SK-N-SH (cell line): Measurements from ENCODE around the gene PKDCC. TPM values are rescaled to one million over a fixed set of nuclear protein-coding genes. Genes with fewer than 3 reads are reported as not detected.

Experiments used
- CTCF ChIA-PET: fragments of 300-600, 350-600 bp; formaldehyde crosslinking; extraction: SDS; loops from one replicate; lab custom pipeline; 2021; lab: Yijun Ruan, JAX
- POLR2A ChIA-PET: fragments of 350-600 bp; sonication (Branson Sonifier 250); formaldehyde crosslinking; extraction: SDS; loops from one replicate; lab custom pipeline; 2020; ENCODE audit warnings: antibody characterized with exemption, inconsistent platforms; lab: Yijun Ruan, JAX
- DNase-seq: peaks from one replicate; pipeline ENCODE4 v3.0.0; 2012
- H2AFZ ChIP-seq: fragments of 200-600 bp; sonication (generic); 2 replicates; pipeline ENCODE4 v1.8.1; 2016; ENCODE audit warnings: antibody characterized with exemption, mild to moderate bottlenecking, low read depth
- H3F3A ChIP-seq: fragments of 200-600 bp; sonication (generic); replicated peaks from 2 replicates; pipeline ENCODE3; 2016; ENCODE audit warnings: antibody characterized with exemption, mild to moderate bottlenecking; ENCODE audit not compliant: insufficient read depth
- H3K27ac ChIP-seq, 2 experiments: fragments of 200-500 bp in 1 of 2; fragments of 200-600 bp in 1 of 2; sonication (Bioruptor generic) in 1 of 2; sonication (generic), shearing (Covaris generic) in 1 of 2; 2 replicates each; pipeline versions ENCODE4 v1.5.1 to v1.6.1; 2014 to 2016; ENCODE audit warnings: low read depth in 2 of 2, inconsistent platforms in 1 of 2, low read length in 1 of 2, mild to moderate bottlenecking in 1 of 2, mixed read lengths in 1 of 2
- H3K27me3 ChIP-seq: fragments of 200-600 bp; sonication (generic), shearing (Covaris generic); 2 replicates; pipeline ENCODE4 v1.6.1; 2016; ENCODE audit warnings: mixed run types; ENCODE audit not compliant: insufficient read depth
- H3K36me3 ChIP-seq, 2 experiments: fragments of 200-500 bp in 1 of 2; fragments of 200-600 bp in 1 of 2; sonication (Bioruptor generic) in 1 of 2; sonication (generic) in 1 of 2; replicated peaks in 1 of 2; 2 replicates each; pipeline versions ENCODE3 to v1.5.1; 2014 to 2016; ENCODE audit warnings: low read length in 1 of 2, mild to moderate bottlenecking in 1 of 2; ENCODE audit not compliant: insufficient read depth in 2 of 2, control insufficient read depth in 1 of 2
- H3K4me1 ChIP-seq, 2 experiments: fragments of 200-500 bp in 1 of 2; fragments of 200-600 bp in 1 of 2; sonication (Bioruptor generic) in 1 of 2; sonication (generic), shearing (Covaris generic) in 1 of 2; 2 replicates each; pipeline versions ENCODE4 v1.5.1 to v1.6.1; 2014 to 2016; ENCODE audit warnings: low read depth in 1 of 2, low read length in 1 of 2, mixed run types in 1 of 2; ENCODE audit not compliant: insufficient read depth in 2 of 2, control insufficient read depth in 1 of 2
- H3K4me2 ChIP-seq: fragments of 200-600 bp; sonication (generic), shearing (Covaris generic); 2 replicates; pipeline ENCODE4 v1.6.1; 2017; ENCODE audit warnings: mixed run types
- H3K4me3 ChIP-seq, 2 experiments: fragments of 200-500 bp in 1 of 2; fragments of 200-600 bp in 1 of 2; sonication (Bioruptor generic) in 1 of 2; sonication (generic), shearing (Covaris generic) in 1 of 2; 2 replicates each; pipeline versions ENCODE4 v1.5.1 to v1.8.1; 2014 to 2016; ENCODE audit warnings: low read depth in 2 of 2, inconsistent platforms in 1 of 2, low read length in 1 of 2, mild to moderate bottlenecking in 1 of 2, mixed read lengths in 1 of 2, moderate library complexity in 1 of 2
- H3K79me2 ChIP-seq: fragments of 200-600 bp; sonication (generic); 2 replicates; pipeline ENCODE4 v1.8.1; 2017; ENCODE audit warnings: mild to moderate bottlenecking; ENCODE audit not compliant: insufficient read depth
- H3K9ac ChIP-seq: fragments of 200-600 bp; sonication (generic); 2 replicates; pipeline ENCODE4 v1.6.1; 2017; ENCODE audit warnings: mixed run types
- H3K9me2 ChIP-seq: fragments of 200-600 bp; sonication (generic); 2 replicates; pipeline ENCODE4 v1.6.1; 2017; ENCODE audit warnings: mixed run types
- H3K9me3 ChIP-seq: fragments of 200-600 bp; sonication (generic); 2 replicates; pipeline ENCODE4 v1.6.1; 2017; ENCODE audit warnings: mixed run types, mild to moderate bottlenecking, moderate library complexity
- H4K20me1 ChIP-seq: fragments of 200-600 bp; sonication (generic); 2 replicates; pipeline ENCODE4 v1.6.1; 2017; ENCODE audit warnings: mild to moderate bottlenecking, mixed run types; ENCODE audit not compliant: insufficient read depth
- ELF1 ChIP-seq: IDR thresholded peaks from 2 replicates; pipeline ENCODE4 v1.4.0; 2012
- EZH2phosphoT487 ChIP-seq: fragments of 200-600 bp; sonication (generic); IDR thresholded peaks from 2 replicates; pipeline ENCODE4 v1.6.1; 2017; ENCODE audit warnings: low read depth, mixed run types, mild to moderate bottlenecking, antibody characterized with exemption, moderate library complexity, borderline replicate concordance
- FOXJ3 ChIP-seq: sonication (generic); formaldehyde crosslinking; IDR thresholded peaks from 2 replicates; pipeline ENCODE4 v1.5.1; 2020; ENCODE audit warnings: mild to moderate bottlenecking, missing genetic modification reagents
- GATA2 ChIP-seq: sonication (generic); formaldehyde crosslinking; IDR thresholded peaks from 2 replicates; pipeline ENCODE4 v1.5.0; 2020; ENCODE audit warnings: mild to moderate bottlenecking, missing genetic modification reagents
- NFIC ChIP-seq: IDR thresholded peaks from 2 replicates; pipeline ENCODE4 v1.4.0; 2012; ENCODE audit warnings: borderline replicate concordance
- POLR2AphosphoS5 ChIP-seq: IDR thresholded peaks from 2 replicates; pipeline ENCODE4 v1.6.1; 2012; ENCODE audit warnings: low read depth, low read length
- RFX5 ChIP-seq: IDR thresholded peaks from 2 replicates; pipeline ENCODE4 v1.6.1; 2012; ENCODE audit warnings: mild to moderate bottlenecking, improper control_type of control experiment, low read length
- SMC3 ChIP-seq: IDR thresholded peaks from 2 replicates; pipeline ENCODE4 v1.6.1; 2012; ENCODE audit warnings: low read depth, low read length, improper control_type of control experiment
- TAF1 ChIP-seq: IDR thresholded peaks from 2 replicates; pipeline ENCODE4 v1.6.1; 2012; ENCODE audit warnings: low read depth, mild to moderate bottlenecking, low read length, moderate library complexity, borderline replicate concordance
- WGBS: methylation state at CpG from one replicate; pipeline ENCODE4 v1.1.6; 2017; ENCODE audit warnings: low lambda C conversion rate; 5-methylcytosine and 5-hydroxymethylcytosine counted together
- polyA plus RNA-seq, 3 experiments: library from polyadenylated mRNA; depleted of rRNA; stranded (reverse); fragments of >200 nt; gene quantifications; 2 replicates each; pipeline ENCODE4 v1.2.3, GENCODE V29; 2012
- TF ChIP-seq, protein P1 (sequence below): IDR thresholded peaks from 2 replicates; pipeline ENCODE4 v1.6.1; 2012; ENCODE audit warnings: mild to moderate bottlenecking, low read depth, low read length, moderate library complexity
- TF ChIP-seq, protein P2 (sequence below): IDR thresholded peaks from 2 replicates; pipeline ENCODE4; 2012
- TF ChIP-seq, protein P3 (sequence below): IDR thresholded peaks from 2 replicates; pipeline ENCODE4 v1.4.0; 2012; ENCODE audit warnings: low read depth

PKDCC gene
- polyA plus RNA-seq, 1 of the 3 experiments (the other 2 are of a cell fraction), result 16.0 TPM

DNA sequence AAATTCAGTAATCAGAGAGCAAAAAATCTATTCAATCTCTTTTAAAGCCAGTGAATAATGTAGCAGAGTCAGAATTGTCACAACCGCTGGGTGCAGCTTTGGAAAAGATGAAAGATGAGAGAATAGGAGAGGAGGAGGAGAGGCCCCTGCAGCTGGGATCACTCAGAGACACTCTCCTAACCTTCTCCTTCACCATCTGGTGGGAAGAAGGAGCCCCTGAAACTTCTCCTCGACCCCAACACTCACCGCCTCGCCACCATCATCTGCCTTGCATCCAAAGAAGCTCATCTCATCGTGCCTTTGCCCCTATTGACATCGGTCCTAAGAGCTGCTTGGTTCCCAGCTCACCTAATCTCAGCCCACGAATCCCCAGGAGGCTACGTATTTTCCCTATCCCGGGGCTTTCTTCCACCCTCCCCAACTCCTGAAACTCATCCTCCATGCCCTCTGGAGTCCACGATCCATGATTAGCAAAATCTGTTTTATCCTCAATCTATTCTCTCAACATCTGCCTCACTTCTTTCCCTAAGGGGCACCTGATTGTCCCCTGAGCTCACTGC is 58.5 kb downstream of the PKDCC start:
- Histone ChIP-seq H3K4me2 (no peak overlapping the region), H3K27ac (no peak overlapping the region), H3K4me1 (peaks cover 3 to 8% of the 10 kb centered on the region in 2 experiments; a peak in 3 of 4 replicates), H4K20me1 (no peaks in the 10 kb centered on the region), H3K9me2 (no peaks in the 10 kb centered on the region), H3K36me3 (no peaks in the 10 kb centered on the region), H3K4me3 (no peak overlapping the region), H3F3A (no peaks in the 10 kb centered on the region), H3K79me2 (no peaks in the 10 kb centered on the region), H2AFZ (no peak overlapping the region), H3K27me3 (no peaks in the 10 kb centered on the region), H3K9ac (no peak overlapping the region), H3K9me3 (no peaks in the 10 kb centered on the region)
- ChIA-PET POLR2A (no interaction called here), CTCF (interaction anchor here (0.9 to 3.4 kb wide), 7 partner anchors 10 to 252 kb away, joined by 3 to 26 read pairs (median 3); no protein-coding TSS in a partner anchor)
- DNase-seq, result no peak
- TF ChIP-seq NFIC (no peak), POLR2AphosphoS5 (no peak), SMC3 (no peak), RFX5 (no peak), GATA2 (CRISPR knock-in tag) (no peak), ELF1 (no peak), TAF1 (no peak), FOXJ3 (CRISPR knock-in tag) (no peak), EZH2phosphoT487 (no peak)
- TF ChIP-seq, protein P1, sequence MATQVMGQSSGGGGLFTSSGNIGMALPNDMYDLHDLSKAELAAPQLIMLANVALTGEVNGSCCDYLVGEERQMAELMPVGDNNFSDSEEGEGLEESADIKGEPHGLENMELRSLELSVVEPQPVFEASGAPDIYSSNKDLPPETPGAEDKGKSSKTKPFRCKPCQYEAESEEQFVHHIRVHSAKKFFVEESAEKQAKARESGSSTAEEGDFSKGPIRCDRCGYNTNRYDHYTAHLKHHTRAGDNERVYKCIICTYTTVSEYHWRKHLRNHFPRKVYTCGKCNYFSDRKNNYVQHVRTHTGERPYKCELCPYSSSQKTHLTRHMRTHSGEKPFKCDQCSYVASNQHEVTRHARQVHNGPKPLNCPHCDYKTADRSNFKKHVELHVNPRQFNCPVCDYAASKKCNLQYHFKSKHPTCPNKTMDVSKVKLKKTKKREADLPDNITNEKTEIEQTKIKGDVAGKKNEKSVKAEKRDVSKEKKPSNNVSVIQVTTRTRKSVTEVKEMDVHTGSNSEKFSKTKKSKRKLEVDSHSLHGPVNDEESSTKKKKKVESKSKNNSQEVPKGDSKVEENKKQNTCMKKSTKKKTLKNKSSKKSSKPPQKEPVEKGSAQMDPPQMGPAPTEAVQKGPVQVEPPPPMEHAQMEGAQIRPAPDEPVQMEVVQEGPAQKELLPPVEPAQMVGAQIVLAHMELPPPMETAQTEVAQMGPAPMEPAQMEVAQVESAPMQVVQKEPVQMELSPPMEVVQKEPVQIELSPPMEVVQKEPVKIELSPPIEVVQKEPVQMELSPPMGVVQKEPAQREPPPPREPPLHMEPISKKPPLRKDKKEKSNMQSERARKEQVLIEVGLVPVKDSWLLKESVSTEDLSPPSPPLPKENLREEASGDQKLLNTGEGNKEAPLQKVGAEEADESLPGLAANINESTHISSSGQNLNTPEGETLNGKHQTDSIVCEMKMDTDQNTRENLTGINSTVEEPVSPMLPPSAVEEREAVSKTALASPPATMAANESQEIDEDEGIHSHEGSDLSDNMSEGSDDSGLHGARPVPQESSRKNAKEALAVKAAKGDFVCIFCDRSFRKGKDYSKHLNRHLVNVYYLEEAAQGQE, result no peak
- TF ChIP-seq, protein P2, sequence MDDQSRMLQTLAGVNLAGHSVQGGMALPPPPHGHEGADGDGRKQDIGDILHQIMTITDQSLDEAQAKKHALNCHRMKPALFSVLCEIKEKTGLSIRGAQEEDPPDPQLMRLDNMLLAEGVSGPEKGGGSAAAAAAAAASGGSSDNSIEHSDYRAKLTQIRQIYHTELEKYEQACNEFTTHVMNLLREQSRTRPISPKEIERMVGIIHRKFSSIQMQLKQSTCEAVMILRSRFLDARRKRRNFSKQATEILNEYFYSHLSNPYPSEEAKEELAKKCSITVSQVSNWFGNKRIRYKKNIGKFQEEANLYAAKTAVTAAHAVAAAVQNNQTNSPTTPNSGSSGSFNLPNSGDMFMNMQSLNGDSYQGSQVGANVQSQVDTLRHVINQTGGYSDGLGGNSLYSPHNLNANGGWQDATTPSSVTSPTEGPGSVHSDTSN, result no peak
- TF ChIP-seq, protein P3, sequence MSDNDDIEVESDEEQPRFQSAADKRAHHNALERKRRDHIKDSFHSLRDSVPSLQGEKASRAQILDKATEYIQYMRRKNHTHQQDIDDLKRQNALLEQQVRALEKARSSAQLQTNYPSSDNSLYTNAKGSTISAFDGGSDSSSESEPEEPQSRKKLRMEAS, result no peak
- WGBS, result 87% methylated on average over 10 of the region's 10 CpGs
